Naive thymus-derived CD8-positive, alpha-beta T cell (primary cell): ENCODE data around the gene SCUBE2. TPM values are rescaled to one million over a fixed set of nuclear protein-coding genes. Genes with fewer than 3 reads are reported as not detected.

Experiments
- ATAC-seq, 2 donors: fragments of 150-1000 bp; cut with Tn5 transposase in 1 of 2; sonication (Bioruptor Pico), chemical (Tn5 transposase) in 1 of 2; 1 replicate in 1 of 2; 2 replicates in 1 of 2; pipeline ENCODE4 v1.10.0; 2021; ENCODE audit warnings: mild to moderate bottlenecking in 2 of 2, moderate library complexity in 2 of 2
- POLR2A ChIA-PET: fragments of 350-600 bp; sonication (Branson Sonifier 250); formaldehyde crosslinking; loops from one replicate; lab custom pipeline; 2021; ENCODE audit warnings: antibody characterized with exemption; lab: Charles Lee
- DNase-seq, 10 donors: peaks; one replicate each; pipeline versions ENCODE4 v3.0.0 to v3.0.0-alpha.2; 2020 to 2022
- H3K27ac Mint-ChIP-seq, 10 donors: one replicate each; pipeline ENCODE4 v1.8.0; 2020 to 2022; ENCODE audit warnings: mild to moderate bottlenecking in 10 of 10, mixed read lengths in 10 of 10, moderate library complexity in 4 of 10, inconsistent platforms in 1 of 10
- H3K27me3 Mint-ChIP-seq, 5 donors: one replicate each; pipeline ENCODE4 v1.8.0; 2021 to 2022; ENCODE audit warnings: mixed read lengths in 5 of 5
- H3K36me3 Mint-ChIP-seq, 3 donors: one replicate each; pipeline ENCODE4 v1.8.0; 2020 to 2022; ENCODE audit warnings: mixed read lengths in 3 of 3, mild to moderate bottlenecking in 2 of 3, inconsistent platforms in 1 of 3
- H3K4me1 Mint-ChIP-seq, 4 donors: one replicate each; pipeline ENCODE4 v1.8.0; 2021 to 2022; ENCODE audit warnings: mixed read lengths in 4 of 4
- H3K4me3 Mint-ChIP-seq, 10 donors: one replicate each; pipeline ENCODE4 v1.8.0; 2020 to 2022; ENCODE audit warnings: mild to moderate bottlenecking in 10 of 10, mixed read lengths in 10 of 10, moderate library complexity in 6 of 10, inconsistent platforms in 1 of 10
- H3K9me3 Mint-ChIP-seq, 9 donors: one replicate each; pipeline ENCODE4 v1.8.0; 2020 to 2022; ENCODE audit warnings: mixed read lengths in 9 of 9, mild to moderate bottlenecking in 3 of 9, inconsistent platforms in 1 of 9, moderate library complexity in 1 of 9
- polyA plus RNA-seq, 3 donors: library from polyadenylated mRNA; unstranded; fragments of 300-500 nt; fragmentation: Illumina TruSeq; gene quantifications; one replicate each; pipeline ENCODE4 v1.2.3, GENCODE V29; 2021
- total RNA-seq, 8 experiments: library from RNA in 2 of 8; stranded (reverse) in 2 of 8; gene quantifications; one replicate each; pipeline ENCODE4 v1.2.3 and lab custom pipeline; 2021 to 2026

SCUBE2 gene
- total RNA-seq (under 1 TPM in 1 of 2 experiments, not detected in 1; 0.96 TPM), polyA plus RNA-seq (not detected), total RNA-seq (lab: John Stamatoyannopoulos, UW) (0 to 0.37 (median 0.16) reads per million in 6 experiments)

DNA sequence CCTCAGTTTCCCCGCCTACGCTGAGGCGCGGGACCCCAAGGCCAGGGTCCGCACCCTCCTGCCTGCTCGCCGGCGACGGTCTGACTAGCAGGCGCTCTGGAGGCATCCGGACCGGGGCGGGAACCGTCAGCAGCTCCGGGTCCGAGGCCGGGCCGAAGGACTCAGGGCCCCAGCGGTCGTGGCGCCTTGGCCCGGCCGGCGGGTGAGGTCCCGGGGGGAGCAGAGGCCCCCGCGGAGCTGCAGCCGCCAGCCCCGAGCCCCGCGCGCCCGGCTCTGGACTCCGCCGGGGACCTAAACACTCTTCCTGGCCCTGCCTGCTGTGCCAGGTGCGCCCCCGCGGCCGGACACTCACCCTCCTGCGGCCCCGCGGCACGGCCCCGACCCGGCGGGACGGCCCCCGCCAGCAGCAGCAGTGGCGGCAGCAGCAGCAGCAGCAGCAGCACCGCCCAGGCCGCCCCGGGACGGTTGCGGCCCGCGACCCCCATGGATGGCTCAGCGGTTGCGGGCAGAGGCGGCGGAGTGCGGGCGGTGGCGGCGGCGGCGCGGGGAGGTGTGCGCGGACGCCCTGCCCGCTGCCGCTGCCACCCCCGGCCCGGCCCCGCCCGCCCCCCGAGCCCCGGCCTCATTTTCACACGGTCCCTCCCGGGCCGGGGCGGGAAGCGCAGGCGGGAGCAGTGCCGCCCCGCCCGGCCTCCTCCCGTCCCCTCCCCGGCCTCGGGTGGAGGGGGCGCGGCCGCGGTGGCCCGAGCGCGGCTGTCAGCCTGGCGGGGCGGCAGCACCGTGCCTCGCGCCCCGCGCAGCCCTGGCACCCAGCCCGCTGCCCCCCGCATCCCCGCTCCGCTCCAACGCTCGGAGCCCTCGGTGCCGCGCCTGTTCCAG lies at the start of gene SCUBE2:
TSS of gene SCUBE2 (minus strand) at position 556 of the 879 bp plus-strand sequence. CDS start at position 485, 71 bp downstream.
- POLR2A ChIA-PET: no interaction called here
- H3K9me3 Mint-ChIP-seq: no peaks in the 10 kb centered on the region
- peaks cover 43 to 78% (median 60%) of the 10 kb centered on the region in 5 donors for H3K27me3 Mint-ChIP-seq
- peak within 1 kb of the TSS; percentile 48 to 76 (median 65) for H3K4me3 Mint-ChIP-seq
- no peak within 1 kb of the TSS for H3K27ac Mint-ChIP-seq
- DNase-seq: peak in 1 of 10 donors; percentile 9
- ATAC-seq: peak; percentile 28 to 46
- peaks cover 0 to 12% (median 9%) of the 10 kb centered on the region in 4 donors for H3K4me1 Mint-ChIP-seq
- peaks cover 0 to 3% (median under 1%) of the 10 kb centered on the region in 3 donors for H3K36me3 Mint-ChIP-seq

GRCh38 chr11:9141186-9141585 lies 49.8 kb upstream of the SCUBE2 start:
- no peak overlapping the region for H3K4me3 Mint-ChIP-seq
- POLR2A ChIA-PET: no interaction called here
- H3K9me3 Mint-ChIP-seq: no peaks in the 10 kb centered on the region
- H3K4me1 Mint-ChIP-seq: peaks cover 7 to 20% (median 17%) of the 10 kb centered on the region in 4 donors
- no peaks in the 10 kb centered on the region for H3K27me3 Mint-ChIP-seq
- H3K27ac Mint-ChIP-seq: no peak overlapping the region
- DNase-seq (no peak), ATAC-seq (no peak)
- H3K36me3 Mint-ChIP-seq: peaks cover 0 to 75% (median 25%) of the 10 kb centered on the region in 3 donors

DNA sequence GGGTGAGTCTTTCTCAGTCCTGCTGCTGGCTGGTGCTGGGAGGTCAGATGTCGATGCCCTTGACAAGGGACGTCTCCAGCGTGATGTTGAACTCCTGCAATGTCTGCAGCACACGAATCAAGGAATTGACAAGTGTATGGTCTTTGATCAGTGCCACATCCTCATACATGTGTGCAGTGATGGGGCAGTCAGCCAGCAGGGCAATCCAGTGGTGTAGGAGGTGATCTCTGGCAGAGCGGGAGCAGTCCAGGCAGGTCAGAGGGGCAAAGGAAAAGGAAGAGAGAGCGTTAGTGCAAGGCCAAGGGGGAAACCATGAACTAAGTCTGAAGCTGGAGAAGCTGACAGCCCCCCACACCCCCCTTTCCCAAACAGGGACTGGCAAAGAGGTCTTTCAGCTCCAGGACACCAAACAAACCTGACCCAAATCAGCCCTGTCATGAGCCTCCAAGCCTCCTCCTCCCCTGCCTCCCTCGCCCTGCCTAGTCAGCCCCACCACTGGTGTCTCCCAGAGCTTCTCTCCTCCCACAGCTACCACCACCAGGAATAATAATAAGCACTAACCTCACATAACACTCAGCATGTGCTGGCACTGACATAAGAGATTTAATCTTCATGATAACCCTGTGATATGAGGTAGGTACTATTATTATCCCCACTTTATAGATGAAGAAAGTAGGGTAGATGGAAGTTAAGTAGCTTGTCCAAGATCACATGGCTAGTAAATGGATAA lies 48.4 kb upstream of the SCUBE2 start:
- Mint-ChIP-seq H3K9me3 (no peaks in the 10 kb centered on the region), H3K4me1 (peaks cover 5 to 14% (median 8%) of the 10 kb centered on the region in 4 donors), H3K27me3 (no peaks in the 10 kb centered on the region), H3K36me3 (peaks cover 0 to 65% (median 18%) of the 10 kb centered on the region in 3 donors), H3K4me3 (peak overlapping the region in 2 of 10 donors; percentile 16 to 31), H3K27ac (peak overlapping the region in 6 of 10 donors; percentile 30 to 88 (median 51))
- ATAC-seq (no peak), DNase-seq (no peak)
- POLR2A ChIA-PET: no interaction called here

DNA sequence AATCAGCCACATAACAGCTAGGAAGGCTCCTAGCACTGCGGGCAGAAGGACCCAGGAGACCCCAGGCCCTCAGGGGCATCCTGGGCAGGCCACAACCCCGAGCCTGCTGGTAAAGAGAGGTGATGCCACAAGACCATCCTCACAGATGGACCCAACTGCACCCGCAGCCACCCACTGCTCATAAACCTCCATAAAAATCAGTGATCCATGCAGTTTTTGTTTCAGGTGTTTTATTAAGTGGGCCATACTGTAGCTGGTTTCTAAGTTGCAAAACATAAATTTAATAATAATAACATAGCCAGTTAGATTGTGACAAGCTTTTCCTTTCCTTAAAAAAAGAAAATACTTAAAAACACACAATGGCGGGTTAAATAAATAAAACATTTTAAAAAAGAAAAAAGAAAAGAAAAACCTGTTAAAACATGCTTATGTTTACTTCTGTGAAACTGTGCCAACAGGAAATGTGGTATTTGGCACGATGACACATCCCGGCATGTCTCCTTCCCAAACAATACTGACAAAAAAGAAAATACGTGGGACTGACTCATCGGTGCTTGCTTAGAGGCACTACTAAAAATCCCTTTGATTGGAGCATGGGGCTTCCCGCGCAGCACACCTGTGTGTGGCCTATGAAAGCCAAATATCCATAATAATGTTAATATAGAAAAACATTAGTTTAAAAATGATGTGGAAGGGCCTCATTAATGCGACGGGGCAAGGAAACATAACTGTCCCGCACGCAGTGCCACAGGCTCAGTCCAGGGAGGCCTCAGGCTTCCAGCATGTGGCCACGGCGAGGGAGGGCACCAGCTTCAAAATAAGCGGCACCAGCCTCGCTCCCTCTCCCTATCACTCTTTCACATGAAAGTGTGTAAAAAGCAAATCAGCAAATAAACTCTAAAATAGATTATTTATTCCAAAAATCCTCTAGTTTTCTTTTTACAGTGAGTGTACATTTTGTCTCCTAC lies 47.5 kb upstream of the SCUBE2 start:
- Mint-ChIP-seq H3K27ac (peak overlapping the region in 3 of 10 donors; percentile 30 to 88 (median 61)), H3K4me3 (peak overlapping the region in 1 of 10 donors; percentile 31), H3K27me3 (no peaks in the 10 kb centered on the region), H3K4me1 (peaks cover 3 to 13% (median 6%) of the 10 kb centered on the region in 4 donors), H3K9me3 (no peaks in the 10 kb centered on the region), H3K36me3 (peaks cover 0 to 60% (median 15%) of the 10 kb centered on the region in 3 donors)
- DNase-seq (no peak), ATAC-seq (no peak)
- POLR2A ChIA-PET: interaction anchor here (0.5 to 1.9 kb wide), 2 partner anchors 59 to 175 kb away, joined by 3 to 7 read pairs; partner anchors contain the start of gene TMEM9B

DNA sequence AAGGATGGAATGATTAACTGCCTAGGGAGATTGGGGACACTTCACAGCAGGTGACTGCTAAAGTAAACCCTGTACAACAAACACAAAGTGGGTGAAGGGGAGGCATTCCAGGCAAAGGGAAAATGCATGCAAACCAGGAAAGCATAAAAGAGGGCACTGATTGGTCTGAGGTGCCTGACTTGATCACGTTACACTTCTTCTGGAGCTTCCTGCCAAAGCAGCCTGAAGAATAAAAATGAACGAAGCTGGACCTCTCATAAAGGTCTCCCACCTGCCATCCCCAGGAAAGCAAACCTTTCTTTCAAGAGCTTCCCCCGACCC lies 46.7 kb upstream of the SCUBE2 start:
- ATAC-seq: peak; percentile 11 to 23
- peaks cover 3 to 13% (median 6%) of the 10 kb centered on the region in 4 donors for H3K4me1 Mint-ChIP-seq

DNA sequence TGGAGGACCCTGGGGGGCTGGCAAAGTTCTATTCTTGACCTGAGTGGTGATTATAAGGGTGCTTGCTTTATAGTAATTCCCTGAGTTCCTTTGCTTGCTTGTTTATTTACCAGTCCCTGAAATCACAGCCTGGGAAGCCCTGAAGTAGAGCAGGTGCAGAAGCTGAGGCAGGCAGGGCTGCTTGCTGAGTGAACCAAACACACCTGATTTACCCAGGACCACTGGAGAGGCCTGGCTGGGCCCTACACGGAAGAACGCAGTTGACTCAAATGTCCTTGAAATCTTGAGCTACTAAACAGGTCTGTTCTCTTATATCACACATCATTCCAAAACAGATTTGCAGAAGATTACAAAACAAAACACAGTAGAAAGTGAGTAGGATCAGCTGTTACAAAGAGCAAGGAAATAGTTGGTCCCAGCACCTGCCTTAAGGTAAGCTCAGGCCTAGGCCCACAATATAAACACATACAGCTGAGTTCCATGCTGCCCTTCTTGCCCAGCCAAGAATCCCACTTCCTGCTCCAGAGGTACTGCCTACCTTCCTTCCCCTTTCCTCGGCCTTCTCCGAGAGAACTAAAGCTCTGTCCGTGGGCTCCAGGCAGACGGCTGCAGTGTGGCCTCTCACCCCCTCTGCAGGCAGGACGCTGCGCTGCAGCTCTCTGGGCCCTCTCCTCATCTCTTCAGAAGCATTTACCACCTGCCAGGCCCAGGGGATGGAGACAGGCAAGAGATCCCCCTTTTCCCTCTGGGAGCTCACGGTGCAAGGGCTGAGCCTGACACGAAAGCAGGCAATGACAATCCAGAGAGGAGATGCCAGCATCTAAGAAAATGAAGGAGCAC lies 46.1 kb upstream of the SCUBE2 start:
- peak; percentile 93 to 94 for ATAC-seq
- Mint-ChIP-seq H3K4me1 (peaks cover 3 to 13% (median 5%) of the 10 kb centered on the region in 4 donors), H3K27me3 (no peaks in the 10 kb centered on the region), H3K9me3 (no peaks in the 10 kb centered on the region), H3K36me3 (peaks cover 0 to 46% (median 11%) of the 10 kb centered on the region in 3 donors), H3K4me3 (no peak overlapping the region), H3K27ac (peak overlapping the region in 8 of 10 donors; percentile 4 to 78 (median 52))
- peak; percentile 20 to 70 (median 54) for DNase-seq
- POLR2A ChIA-PET: interaction anchor here (1.9 kb wide), 1 partner anchor 173 kb away, joined by 7 read pairs; the partner anchor contains the start of gene TMEM9B

More for the DNA sequence above, 46.7 kb upstream of the SCUBE2 start:
- Mint-ChIP-seq H3K4me3 (no peak overlapping the region), H3K27ac (peak overlapping the region in 7 of 10 donors; percentile 6 to 78 (median 49)), H3K9me3 (no peaks in the 10 kb centered on the region), H3K27me3 (no peaks in the 10 kb centered on the region), H3K36me3 (peaks cover 0 to 52% (median 15%) of the 10 kb centered on the region in 3 donors)
- no peak for DNase-seq
- POLR2A ChIA-PET: interaction anchor here (0.5 to 1.9 kb wide), 2 partner anchors 60 to 174 kb away, joined by 3 to 7 read pairs; partner anchors contain the start of gene TMEM9B

- peaks cover 0 to 38% (median 4%) of the 10 kb centered on the region in 3 donors for H3K36me3 Mint-ChIP-seq
- H3K9me3 Mint-ChIP-seq: no peaks in the 10 kb centered on the region
- H3K27me3 Mint-ChIP-seq: no peaks in the 10 kb centered on the region
- ATAC-seq (no peak), DNase-seq (no peak)
- H3K4me3 Mint-ChIP-seq: no peak overlapping the region
- peak overlapping the region in 3 of 10 donors; percentile 4 to 17 (median 13) for H3K27ac Mint-ChIP-seq
- H3K4me1 Mint-ChIP-seq: peaks cover 3 to 13% (median 5%) of the 10 kb centered on the region in 4 donors
- POLR2A ChIA-PET: interaction anchor here (1.9 kb wide), 1 partner anchor 173 kb away, joined by 7 read pairs; the partner anchor contains the start of gene TMEM9B
Measured at GRCh38 chr11:9136741-9137140, 45.3 kb upstream of the SCUBE2 start.

GRCh38 chr11:9133956-9134355 lies 42.6 kb upstream of the SCUBE2 start:
- H3K27ac Mint-ChIP-seq: no peak overlapping the region
- POLR2A ChIA-PET: no interaction called here

GRCh38 chr11:9132203-9132878 lies 40.9 kb upstream of the SCUBE2 start:
- H3K4me3 Mint-ChIP-seq: no peak overlapping the region
- peaks cover 0 to 2% (median 0%) of the 10 kb centered on the region in 4 donors for H3K4me1 Mint-ChIP-seq
- no peaks in the 10 kb centered on the region for H3K9me3 Mint-ChIP-seq
- peaks cover 0 to 8% (median 0%) of the 10 kb centered on the region in 3 donors for H3K36me3 Mint-ChIP-seq
- ATAC-seq: no peak
- POLR2A ChIA-PET: no interaction called here
- no peak for DNase-seq
- peak overlapping the region in 2 of 10 donors; percentile 53 to 66 for H3K27ac Mint-ChIP-seq
- H3K27me3 Mint-ChIP-seq: peaks cover 0 to 2% (median 0%) of the 10 kb centered on the region in 5 donors

More at GRCh38 chr11:9133956-9134355, 42.6 kb upstream of the SCUBE2 start:
- Mint-ChIP-seq H3K4me1 (peaks cover 3 to 9% (median 5%) of the 10 kb centered on the region in 4 donors), H3K36me3 (peaks cover 0 to 15% (median 0%) of the 10 kb centered on the region in 3 donors), H3K4me3 (no peak overlapping the region), H3K9me3 (no peaks in the 10 kb centered on the region), H3K27me3 (no peaks in the 10 kb centered on the region)
- ATAC-seq (no peak), DNase-seq (no peak)

- H3K27me3 Mint-ChIP-seq: peaks cover 0 to 2% (median 0%) of the 10 kb centered on the region in 5 donors
- H3K4me1 Mint-ChIP-seq: no peaks in the 10 kb centered on the region
- H3K36me3 Mint-ChIP-seq: peaks cover 0 to 3% (median 0%) of the 10 kb centered on the region in 3 donors
- no peak overlapping the region for H3K4me3 Mint-ChIP-seq
- no peaks in the 10 kb centered on the region for H3K9me3 Mint-ChIP-seq
- ATAC-seq (no peak), DNase-seq (no peak)
- H3K27ac Mint-ChIP-seq: no peak overlapping the region
- POLR2A ChIA-PET: no interaction called here
Measured at GRCh38 chr11:9130297-9130696, 38.9 kb upstream of the SCUBE2 start.
